Left colon (tissue), 2 donors: ENCODE results near the gene BGN. TPM values are rescaled to one million over a fixed set of nuclear protein-coding genes. Genes with fewer than 3 reads are reported as not detected.

Experiments used
- ATAC-seq: fragments of 200-7000 bp; cut with Tn5 transposase; one replicate; pipeline ENCODE4 v1.9.1; 2020; ENCODE audit warnings: mild to moderate bottlenecking, moderate library complexity
- DNase-seq, 2 donors: peaks; one replicate each; pipeline ENCODE4 v3.0.0-alpha.2; 2020
- intact Hi-C, 2 donors: fragments of 100-400 bp; cut with DNase I in 1 of 2; cut with micrococcal nuclease in 1 of 2; formaldehyde crosslinking; loops; one replicate each; pipeline versions ENCODE4 v1.11.2 to v1.14.0; 2022; cut with DNase I, micrococcal nuclease
- total RNA-seq, 2 donors: library from RNA; stranded (reverse); fragmentation: NEBNext Ultra II Directional; extraction: Animal tissue kit (Norgen Biotek cat#: 25700); gene quantifications; one replicate each; pipeline ENCODE4 v1.2.1, GENCODE V29; 2021
- donor health status: DM: no; HTN: no; CAD: no.
- donor health status: DM: yes; HTN: yes; CAD: no.

The BGN gene
- total RNA-seq, 2 donors from 2014 or later: 7.8 to 9.9 TPM

DNA sequence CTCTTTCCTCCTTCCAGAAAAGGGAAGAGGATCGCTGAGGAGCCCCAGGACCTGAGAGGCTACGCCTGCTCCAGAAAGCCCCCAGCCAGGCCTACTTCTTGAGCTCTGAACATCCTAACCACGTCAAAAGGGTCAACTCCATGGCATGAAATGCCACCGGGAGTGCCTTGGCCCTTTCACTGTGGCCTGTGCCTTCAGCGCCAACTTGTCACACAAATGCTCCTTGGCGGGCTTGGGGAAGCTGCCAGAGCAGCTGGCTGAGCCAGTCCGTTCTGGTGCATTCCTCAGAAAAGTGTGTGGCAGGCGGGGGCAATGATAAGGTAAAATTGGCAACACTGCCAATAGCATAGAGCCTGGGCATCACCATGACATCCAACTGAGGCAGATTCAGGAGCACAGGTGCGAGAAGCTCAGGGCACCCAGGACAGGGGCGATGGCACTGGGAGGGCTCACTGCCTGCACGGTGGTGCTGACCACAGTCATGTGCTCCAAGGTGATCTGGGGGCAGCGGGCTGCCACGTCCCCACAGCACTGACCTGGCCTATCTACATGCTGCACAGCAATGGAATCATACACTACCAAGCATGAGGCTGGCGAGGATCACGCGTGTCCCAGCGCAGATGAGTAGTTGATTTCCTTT, 36.8 kb upstream of the BGN start:
- DNase-seq: no peak
- intact Hi-C loops: no loop called here
- no peak for ATAC-seq

DNA sequence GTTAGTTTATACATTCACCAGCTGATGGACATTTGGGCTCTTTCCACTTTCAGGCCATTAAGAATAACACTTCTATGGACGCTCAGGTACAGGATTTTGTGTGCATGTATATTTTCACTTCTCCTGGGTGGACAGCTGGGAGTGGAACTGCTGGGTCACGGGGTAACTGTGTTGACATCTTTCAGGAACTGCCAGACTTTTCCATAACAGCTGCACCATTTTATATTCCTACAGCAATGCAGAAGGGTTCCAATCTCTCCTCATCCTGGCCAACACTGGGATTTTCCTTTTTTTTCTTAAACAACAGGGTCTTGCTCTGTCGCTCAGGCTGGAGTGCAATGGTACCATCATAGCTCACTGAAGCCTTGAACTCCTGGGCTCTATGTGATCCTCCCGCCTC, 36.3 kb upstream of the BGN start:
- ATAC-seq (no peak), DNase-seq (no peak)
- intact Hi-C loops: no loop called here

- intact Hi-C loops: no loop called here
- no peak for ATAC-seq
- DNase-seq: no peak
Measured at GRCh38 chrX:153459986-153460385, 34.8 kb upstream of the BGN start.

- ATAC-seq: peak; percentile 64
- intact Hi-C loops: no loop called here
Measured at GRCh38 chrX:153460826-153461225, 34.0 kb upstream of the BGN start.

GRCh38 chrX:153462291-153462690, 32.5 kb upstream of the BGN start:
- intact Hi-C loops: no loop called here
- ATAC-seq (no peak), DNase-seq (no peak)

More at GRCh38 chrX:153460826-153461225, 34.0 kb upstream of the BGN start:
- peak in 1 of 2 donors; percentile 59 for DNase-seq

DNA sequence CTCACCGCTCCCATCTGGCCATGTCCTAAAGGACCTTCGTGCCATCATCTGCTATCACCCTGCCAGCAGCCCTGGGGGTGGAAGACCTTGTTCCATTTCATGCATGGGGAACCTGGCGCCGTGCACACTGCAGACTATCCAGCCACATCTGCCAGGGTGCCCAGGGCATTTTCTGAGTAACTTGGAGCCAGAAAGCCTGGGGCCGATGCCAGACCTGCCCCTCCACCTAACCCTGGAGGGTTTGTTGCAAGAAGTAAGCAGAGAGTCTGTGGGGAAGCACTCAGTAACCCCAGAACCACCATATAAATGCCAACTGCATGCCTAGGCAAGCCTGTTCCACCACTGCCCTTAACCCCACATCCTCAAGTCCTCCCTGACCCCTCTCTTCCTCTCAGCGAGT, 31.7 kb upstream of the BGN start:
- ATAC-seq (no peak), DNase-seq (no peak)
- intact Hi-C loops: no loop called here

- ATAC-seq: no peak
- no peak for DNase-seq
- intact Hi-C loops: no loop called here
Measured at GRCh38 chrX:153463556-153463955, 31.2 kb upstream of the BGN start.

GRCh38 chrX:153464116-153464515, 30.7 kb upstream of the BGN start:
- no peak for DNase-seq
- ATAC-seq: no peak
- intact Hi-C loops: no loop called here

- intact Hi-C loops: no loop called here
- DNase-seq: no peak
- no peak for ATAC-seq
Measured at GRCh38 chrX:153465691-153466380, 28.9 kb upstream of the BGN start.

- DNase-seq (no peak), ATAC-seq (no peak)
- intact Hi-C loops: no loop called here
Measured at GRCh38 chrX:153468008-153468580, 26.7 kb upstream of the BGN start.

- intact Hi-C loops: no loop called here
- peak; percentile 23 to 37 for DNase-seq
- ATAC-seq: peak; percentile 48
Measured at GRCh38 chrX:153469811-153470410, 24.9 kb upstream of the BGN start.

DNA sequence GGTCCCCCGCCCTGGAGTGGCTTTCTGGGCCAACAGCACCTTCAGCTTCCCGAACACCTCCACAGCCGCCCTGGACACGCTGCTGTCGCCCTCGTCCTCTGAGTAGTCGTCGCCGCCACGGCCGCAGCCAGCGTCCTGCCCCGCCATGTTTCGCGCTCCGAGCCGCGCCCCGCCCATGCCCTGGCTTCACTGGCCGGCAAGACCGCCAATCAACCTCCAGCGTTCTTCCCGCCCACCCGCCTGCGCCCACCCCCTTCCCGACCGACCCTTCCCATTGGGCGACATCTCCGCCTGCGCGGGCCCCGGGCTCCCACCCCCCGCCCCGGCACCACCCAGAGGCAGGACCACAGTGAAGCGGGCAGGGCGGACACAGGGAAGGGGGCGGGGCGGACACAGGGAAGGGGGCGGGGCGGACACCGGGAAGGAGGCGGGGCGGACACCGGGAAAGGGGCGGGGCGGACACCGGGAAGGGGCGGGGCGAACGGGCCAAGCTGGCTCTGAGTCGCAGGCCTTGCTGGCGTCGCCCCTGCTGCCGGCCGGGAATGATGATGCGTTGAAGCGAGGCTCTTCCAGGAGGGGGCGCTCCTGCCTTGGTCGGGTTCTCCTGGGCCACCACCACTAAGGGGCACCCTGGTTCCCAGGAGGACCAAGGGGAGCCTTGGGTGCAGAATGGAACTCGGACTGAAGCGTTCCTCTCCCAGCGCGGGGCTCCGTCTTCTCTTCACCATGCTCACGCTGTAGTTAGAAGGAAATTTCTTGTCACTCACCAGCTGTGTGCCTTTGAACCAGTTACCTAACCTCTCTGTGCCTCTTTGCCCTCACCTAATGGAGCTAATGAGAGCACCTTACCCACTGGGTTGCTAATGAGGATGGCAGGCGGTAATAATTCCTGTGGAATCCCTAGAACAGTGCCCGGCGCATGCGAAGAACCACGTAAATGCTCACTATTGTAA, 24.1 kb upstream of the BGN start, which contains the start of gene HAUS7:
Gene HAUS7, minus strand, starts transcription at position 166 of the 953 bp plus-strand sequence. Its CDS starts 19 bp downstream, at position 147.
- DNase-seq (peak; percentile 84 to 89), ATAC-seq (peak; percentile 90)
- intact Hi-C loops: no loop called here

DNA sequence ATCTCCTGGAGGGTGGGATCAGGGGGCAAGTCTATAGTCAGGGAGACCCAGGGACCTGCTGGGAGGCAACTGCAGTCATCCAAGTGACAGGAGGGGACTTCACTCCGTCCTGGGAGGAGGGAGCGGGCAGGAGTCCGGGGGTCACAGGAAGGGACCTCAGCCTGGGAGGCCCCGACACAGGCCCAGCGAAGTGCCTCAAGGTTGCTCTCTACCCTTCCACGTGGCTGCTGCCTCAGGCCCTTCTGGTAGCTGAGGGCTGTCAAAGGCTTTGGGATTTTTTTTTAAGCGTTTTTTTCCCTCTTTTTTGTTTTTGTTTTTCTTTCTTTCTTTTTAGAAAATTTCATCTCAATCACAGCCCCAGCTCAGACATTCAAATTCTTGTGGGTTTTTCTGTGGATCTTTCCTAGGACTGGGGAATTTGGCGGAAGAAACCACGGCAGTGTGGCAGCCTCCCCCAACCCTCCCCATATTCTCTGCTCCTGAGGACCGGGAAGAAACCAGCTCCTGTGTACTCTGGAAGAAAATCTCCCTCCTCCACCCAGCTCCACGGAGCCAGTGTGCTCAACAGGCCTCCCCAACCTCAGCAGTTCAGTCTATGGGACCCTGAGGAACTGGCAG, 23.0 kb upstream of the BGN start:
- intact Hi-C loops: no loop called here

GRCh38 chrX:153473126-153473525, 21.7 kb upstream of the BGN start:
- DNase-seq: no peak
- intact Hi-C loops: no loop called here
- no peak for ATAC-seq

More for the DNA sequence above, 23.0 kb upstream of the BGN start:
- ATAC-seq (no peak), DNase-seq (no peak)

DNA sequence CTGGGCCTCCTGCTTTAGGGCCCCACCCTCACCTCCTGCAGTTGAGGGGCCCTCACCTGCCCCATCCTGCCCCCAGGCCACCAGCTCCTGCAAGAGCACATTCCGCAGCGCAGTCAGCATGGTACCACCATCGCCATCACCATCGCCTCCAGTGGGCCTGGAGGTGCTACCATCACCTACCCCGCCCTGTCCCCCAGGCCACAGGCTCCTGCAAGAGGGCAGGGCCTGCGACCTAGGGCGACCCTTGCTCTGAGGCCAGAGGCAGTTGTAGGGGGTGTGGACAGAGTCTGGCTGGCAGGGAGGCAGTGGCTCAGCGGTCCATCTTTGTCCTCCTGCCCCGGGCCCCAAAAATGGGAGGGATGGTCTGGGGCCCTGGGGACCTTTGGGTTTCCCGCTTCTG, 20.5 kb upstream of the BGN start:
- ATAC-seq: no peak
- no peak for DNase-seq
- intact Hi-C loops: no loop called here

- DNase-seq (peak in 1 of 2 donors; percentile 41), ATAC-seq (no peak)
- intact Hi-C loops: no loop called here
Measured at GRCh38 chrX:153474718-153475117, 20.1 kb upstream of the BGN start.

- ATAC-seq (no peak), DNase-seq (no peak)
- intact Hi-C loops: no loop called here
Measured at GRCh38 chrX:153475271-153475670, 19.5 kb upstream of the BGN start.

DNA sequence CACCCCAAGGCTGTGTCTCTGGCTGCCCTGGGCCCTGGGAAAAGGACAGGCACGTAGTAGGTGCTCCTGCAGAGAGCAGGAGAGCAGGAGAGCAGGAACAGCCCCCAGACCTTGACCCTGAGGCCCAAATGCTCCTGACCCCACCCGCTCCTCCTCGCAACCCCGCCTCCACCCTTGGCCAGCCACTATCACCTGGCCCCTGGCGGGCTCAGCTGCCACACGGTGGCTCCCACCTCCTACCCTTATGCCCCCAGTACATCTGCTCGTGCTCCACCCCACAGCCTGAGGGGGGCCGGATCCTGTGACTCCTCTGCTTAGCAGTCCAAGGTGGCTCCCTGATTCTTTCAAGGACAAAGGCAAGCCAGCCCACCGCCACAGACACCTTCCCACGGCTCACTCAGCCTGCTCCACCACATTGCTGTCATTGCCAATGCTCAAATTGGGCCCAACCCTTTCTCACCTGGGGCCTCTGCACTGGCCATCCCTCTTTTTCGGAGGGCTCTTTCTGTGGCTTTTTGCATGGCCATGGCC, 19.0 kb upstream of the BGN start:
- intact Hi-C loops: no loop called here
- DNase-seq: no peak
- no peak for ATAC-seq
